Activated gamma-delta T cell treated with Interleukin-2 at 50 U/mL for 16 hours (primary cell): ENCODE data around the gene SCAMP5.

Source experiments
- DNase-seq: peaks from one replicate; pipeline ENCODE4 v3.0.0-alpha.2; 2020

Gene SCAMP5

DNA sequence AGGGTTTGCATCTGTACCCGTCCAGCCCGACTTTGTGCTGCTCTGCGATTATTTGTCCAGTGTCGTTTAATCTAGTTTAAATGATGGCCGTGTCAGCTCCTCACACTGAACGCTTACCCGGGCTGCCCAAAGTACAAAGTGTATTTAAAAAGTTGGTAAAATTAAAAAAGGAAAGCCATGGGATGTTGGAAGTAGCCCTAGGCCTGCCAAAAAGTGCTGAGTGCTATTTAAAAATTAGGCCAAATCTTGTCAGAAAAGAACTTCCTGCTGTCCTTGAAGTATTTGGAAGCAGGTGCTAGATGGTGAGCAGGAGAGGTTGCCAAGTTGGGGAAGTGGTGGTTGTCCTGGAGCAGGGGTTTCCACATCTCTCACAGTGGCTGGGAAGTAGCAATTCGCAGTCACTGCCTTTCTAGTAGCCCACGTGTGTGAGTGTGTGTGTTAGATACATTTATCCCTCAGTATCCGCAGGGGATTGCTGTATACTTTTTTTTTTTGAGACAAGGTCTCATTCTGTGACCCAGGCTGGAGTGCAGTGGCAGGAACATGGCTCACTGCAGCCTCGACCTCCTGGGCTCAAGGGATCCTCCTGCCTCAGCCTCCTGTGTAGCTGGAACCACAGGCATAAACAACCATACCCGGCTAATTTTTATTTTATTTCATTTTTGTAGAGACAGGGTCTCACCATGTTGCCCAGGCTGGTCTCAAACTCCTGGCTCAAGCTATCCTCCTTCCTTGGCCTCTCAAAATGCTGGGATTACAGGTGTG is 28.7 kb downstream of the SCAMP5 start:
- no peak for DNase-seq

- no peak for DNase-seq
Observed at GRCh38 chr15:75025107-75025506, 29.7 kb downstream of the SCAMP5 start.

DNA sequence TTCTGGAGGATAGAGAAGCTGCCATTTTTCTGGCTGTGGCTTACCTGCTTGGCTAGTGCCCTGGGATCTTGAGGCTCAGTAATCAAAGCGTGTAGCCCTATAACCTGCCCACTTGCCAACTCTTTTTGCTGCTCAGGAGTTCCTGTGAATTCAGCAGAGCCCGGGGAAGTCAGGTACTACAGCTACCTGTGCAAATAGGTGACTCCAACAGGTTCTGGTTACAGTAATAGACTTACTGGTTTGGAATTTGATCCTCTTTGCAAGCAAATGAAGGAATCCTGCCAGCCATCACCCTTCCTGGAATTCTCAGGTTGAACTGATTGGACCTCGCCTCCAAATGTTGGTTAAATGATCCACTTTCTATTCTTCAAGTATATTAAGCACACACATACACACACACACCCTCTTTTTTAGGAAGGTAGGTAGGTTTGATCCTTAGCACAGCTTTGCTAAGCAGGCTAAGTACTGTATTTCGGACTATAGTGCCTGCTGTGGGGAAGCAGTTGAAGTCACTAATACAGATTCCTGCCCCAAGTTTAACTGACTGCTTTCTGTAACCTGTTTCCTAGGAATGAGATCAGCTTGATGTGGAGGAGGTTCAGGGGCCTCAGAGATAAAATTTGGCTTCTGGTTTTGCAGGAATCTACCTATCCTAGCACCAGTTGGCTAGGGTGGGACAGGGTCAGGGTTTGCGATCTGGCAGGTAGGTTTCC is 30.3 kb downstream of the SCAMP5 start:
- DNase-seq, result no peak

GRCh38 chr15:75027551-75027950 is 32.2 kb downstream of the SCAMP5 start:
- no peak for DNase-seq

DNA sequence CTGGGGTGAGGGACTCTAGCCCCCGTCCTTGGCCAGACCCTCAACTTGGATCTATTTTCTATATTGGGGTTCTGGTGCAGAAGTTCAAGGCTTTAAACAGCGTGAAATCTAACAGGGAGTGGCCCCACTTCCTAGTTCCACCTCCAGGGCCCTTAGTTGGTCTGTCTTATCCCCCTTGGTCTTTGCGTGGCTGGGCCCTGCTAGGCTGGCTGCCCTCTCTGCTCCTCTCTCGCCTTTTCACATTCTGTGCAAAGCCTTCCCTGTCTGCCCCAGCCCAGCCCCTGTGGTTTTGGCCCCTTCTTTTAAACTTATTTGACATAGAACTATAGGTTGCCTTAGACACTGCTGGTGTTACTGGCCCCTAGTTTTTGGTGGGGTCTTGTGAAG is 33.6 kb downstream of the SCAMP5 start:
- DNase-seq, result no peak

- peak; percentile 92 for DNase-seq
Observed at GRCh38 chr15:75029378-75030022, 34.1 kb downstream of the SCAMP5 start.

DNA sequence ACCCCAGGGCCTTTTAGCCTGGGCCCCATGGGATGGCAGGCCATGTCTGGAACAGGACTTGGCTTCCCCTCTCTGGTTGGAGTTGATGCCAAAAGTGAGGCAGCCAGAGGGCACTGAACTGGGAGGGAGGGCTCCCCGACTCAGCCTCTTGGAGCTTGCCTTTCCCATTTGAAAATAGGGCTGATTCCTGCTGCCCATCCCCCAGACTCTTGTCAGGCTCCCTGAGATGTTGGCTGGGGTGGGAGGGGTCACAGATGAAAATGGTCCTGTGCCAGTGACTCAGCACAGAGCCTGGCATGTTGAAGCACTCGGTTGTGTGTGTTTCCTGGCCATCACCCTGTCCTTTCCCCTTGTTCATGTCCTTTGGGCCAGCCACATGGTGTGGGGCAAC is 34.7 kb downstream of the SCAMP5 start:
- no peak for DNase-seq

- DNase-seq, result no peak
Observed at GRCh38 chr15:75030424-75030823, 35.1 kb downstream of the SCAMP5 start.

- no peak for DNase-seq
Observed at GRCh38 chr15:75031848-75032247, 36.5 kb downstream of the SCAMP5 start.

GRCh38 chr15:75032395-75032794 is 37.0 kb downstream of the SCAMP5 start:
- DNase-seq, result no peak

- DNase-seq, result no peak
Observed at GRCh38 chr15:75033809-75034208, 38.4 kb downstream of the SCAMP5 start.

DNA sequence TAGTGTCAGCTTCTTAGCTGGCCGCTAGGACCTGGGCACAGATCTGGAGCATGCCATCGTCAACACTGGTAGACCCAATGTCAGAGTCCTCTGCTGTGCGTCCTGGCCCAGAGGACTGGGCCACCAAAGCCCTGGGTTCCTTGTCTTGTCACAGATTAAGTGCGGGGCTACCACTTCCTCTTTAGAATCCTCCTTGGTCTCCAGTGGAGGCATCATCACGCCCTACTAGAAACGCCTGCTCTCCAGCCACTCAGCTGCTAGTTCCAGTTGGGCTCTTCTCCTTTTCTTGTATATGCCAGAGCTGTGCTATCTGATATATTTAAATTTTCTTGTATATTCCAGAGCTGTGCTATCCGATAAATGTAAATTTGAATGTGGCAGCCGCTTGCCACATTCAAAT is 39.3 kb downstream of the SCAMP5 start:
- no peak for DNase-seq

DNA sequence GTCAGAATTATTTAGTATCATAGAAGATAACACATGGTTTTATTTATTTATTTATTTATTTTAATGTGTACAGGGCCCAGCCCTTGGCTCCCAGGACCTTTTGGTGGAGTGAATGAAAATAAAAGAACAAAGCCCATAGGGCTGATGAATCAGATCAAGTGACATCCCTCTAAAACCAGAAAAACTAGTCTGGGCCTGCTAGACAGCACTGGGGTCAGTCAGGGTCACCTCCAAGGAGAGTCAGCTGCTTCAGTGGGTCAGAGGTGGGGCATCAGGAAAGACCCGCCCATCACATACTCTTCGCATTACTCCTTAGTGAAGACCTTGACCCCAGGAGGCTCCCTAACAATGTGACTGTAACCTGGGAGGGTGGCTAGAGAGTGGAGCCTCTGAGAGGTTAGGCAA is 40.9 kb downstream of the SCAMP5 start:
- no peak for DNase-seq

- DNase-seq, result no peak
Observed at GRCh38 chr15:75037685-75038084, 42.3 kb downstream of the SCAMP5 start.

DNA sequence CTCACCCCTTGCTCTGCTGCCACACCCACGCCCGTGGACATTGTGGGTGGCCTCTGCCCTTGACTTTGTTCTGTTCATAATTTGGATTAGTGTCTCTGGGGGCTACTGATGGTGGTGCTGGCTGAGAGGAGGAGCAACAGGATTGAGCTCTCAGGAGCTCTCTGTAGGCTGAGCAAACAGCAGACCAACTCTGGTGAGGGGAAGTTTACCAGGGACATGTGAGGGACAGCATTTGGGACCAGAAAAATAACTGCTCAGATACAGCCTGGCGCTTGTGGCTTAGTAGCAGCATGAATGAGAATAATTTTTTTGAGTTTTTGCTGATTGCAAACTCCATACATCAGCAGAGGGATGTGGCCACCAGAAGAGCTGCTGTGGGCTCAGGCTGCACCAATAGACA is 42.9 kb downstream of the SCAMP5 start:
- DNase-seq, result no peak

DNA sequence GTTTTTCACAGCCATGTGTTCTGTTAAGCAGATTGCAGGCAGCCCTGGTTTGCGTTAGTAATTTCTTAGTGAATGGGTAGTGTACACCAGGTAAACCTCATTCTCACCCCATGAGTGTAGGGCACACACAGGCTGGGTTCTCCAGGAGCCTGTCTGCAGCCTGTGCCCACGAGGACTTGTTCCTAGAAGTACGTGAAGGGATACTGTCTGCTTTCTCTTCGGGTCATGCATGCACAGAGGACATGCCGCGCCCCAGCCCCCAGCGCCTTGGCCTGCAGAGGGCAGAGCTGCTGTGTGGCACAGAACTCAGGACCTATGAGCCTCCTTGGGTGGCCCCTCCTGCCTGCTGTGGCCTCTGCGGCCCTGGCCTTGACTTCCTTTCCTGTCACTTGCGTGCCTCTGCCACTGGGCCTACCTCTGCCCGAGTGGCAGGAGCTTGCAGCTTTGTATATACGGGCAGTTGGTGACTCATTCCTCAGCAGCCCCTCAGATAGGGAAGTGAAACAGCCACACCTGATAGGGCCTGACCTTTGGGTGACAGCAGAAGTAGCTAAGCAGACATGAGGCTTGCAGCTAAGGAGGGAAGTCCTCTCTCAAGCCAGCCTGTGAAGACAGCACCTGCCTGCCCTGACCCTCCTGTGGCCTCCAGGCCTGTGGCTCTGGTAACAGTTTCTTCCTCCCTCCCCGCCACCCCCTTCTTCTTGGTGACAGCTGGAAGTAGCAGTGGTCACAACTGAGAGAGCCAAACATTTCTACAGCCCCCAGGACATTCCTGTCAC is 47.6 kb downstream of the SCAMP5 start:
- DNase-seq, result peak; percentile 69

DNA sequence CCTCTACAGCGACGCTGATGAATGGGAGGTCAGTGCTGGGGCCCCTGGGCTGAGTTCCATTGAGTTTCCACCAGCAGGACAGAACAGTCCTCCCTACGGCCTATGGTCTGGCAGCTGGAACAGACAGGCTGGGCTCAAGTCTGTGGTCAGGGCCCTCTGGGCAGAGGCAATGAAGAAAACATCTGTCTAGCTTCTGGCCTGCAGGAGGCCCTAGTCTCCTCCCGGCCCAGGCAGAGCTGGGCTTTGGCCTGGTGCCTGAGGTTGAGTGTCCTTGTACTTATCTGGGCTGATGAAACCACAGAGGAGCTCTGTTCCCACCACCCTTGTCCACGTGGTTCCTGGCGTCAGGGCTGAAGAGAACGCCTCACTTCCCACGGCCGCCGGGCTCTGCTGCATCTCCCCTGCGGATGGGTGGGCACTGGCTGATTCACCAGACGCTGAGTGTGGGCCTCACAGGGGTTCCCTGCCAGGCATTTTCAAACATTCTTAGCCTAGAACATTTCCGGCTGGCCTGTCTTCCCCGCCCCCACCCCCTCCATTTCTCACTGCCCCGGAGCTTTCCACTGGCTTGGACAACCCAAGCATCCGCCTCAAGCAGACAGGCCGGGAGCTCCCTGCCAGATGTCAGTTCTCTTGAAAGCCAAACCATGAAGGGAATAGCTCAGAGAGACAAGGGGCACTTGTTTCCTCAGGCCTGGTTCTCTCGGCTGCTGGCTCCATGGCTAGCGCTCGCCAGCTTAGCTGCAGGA is 48.3 kb downstream of the SCAMP5 start:
- DNase-seq, result no peak

DNA sequence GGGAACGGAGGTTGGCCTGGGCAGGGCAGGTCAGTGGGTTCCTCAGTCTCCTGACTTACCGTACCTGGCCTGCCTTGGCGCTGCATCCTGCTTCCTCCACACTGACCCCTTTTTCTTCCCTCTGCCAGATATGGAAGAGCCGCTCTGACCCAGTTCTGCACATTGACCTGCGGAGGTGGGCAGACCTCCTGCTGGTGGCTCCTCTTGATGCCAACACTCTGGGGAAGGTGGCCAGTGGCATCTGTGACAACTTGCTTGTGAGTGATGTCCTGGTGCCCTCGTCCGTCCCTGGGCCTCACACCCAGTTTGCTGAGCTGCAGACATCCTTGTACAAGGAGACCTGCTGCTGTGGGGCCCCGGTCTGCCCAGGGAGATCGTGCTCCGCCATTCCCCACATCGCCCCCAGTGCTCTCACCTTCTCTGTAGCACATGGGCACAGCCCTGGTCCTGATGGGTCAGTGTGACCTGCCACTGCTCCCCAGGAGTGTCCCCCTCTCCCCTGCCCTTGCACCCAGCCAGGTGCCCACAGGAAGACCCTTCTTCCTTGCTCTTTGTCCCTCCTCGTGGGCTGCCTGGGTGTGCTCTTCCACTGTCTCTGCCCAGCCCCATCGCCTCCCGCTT is 49.0 kb downstream of the SCAMP5 start:
- DNase-seq, result no peak

DNA sequence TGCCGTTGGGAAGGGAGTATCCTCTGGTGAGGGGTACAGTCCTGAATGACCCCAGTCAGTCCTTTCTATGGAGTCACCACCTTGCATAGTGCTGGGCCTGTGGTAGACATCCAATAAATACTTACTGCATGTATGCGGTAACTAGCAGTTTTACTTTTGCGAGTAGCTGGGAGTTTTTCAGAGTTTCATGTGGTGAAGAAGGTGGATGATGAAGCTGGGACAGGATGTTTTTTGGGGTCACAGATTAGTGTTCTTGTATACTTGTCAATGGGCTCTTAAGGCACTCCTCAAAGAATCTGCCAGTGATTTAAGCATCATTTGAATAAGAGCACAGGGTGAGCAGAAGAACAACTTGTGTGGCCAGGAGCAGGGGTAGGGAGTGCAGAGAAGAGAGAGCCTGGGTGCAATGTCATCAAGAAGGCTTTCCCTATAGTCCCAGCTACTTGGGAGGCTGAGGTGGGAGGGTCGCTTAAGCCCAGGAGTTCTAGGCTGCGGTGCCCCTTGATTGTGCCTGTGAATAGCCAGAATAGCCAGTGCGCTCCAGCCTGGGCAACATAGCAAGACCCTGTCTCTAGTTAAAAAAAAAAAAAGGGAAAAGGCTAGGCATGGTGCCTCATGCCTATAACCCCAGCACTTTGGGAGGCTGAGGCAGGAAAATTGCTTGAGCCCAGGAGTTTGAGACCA is 50.1 kb downstream of the SCAMP5 start:
- DNase-seq, result no peak

GRCh38 chr15:75048394-75048793 is 53.0 kb downstream of the SCAMP5 start:
- DNase-seq, result no peak

DNA sequence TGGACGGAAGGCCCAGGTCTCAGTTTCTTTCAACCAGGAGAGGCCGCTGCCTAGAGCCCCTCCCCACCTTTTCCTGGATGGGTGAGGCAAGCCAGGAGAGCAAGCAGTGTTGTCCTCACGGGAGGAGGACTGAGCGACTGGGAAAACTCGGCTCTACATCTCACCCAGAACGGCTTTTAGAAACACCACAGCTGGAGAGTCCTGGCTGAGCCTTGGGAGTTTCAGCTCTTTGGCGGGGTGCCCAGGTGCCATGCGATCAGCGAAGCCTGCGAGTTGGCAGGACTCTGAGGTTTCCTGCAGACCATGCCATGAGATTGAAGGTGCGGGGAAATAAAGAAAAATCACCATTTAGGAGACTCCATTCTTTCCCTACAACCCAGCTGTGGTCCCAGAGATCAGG is 54.0 kb downstream of the SCAMP5 start:
- no peak for DNase-seq

DNA sequence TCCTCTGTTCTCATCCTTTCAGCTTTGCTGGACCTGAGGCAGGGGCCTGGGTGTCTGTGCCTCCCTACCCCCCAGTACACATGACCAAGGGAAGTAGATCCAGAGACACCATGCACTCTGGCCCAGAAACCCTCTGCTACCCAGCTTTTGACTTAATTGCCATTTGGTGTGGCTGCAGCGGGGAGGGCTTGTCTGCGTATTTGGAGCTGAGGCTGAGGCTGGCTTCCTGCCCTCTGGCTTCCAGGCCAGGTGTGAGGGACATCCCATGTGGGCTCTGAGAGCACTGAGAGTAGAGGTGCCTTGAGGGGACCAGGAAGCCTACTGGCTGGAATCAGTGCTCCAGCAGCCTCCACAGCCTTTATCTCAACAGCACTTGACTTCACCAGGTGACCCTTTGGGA is 54.9 kb downstream of the SCAMP5 start:
- no peak for DNase-seq
